SU-DHL-6 (cell line): ENCODE results near the gene UXS1.
"Not testable (repeated sequence)": the region's sequence is repeated elsewhere in the genome, so short reads cannot be mapped to it uniquely, and the experiment has no call there.

Experiments
- H2AFZ ChIP-seq: fragments of 200-600 bp; sonication (generic); 2 replicates; pipeline ENCODE4 v1.6.1; 2014; ENCODE audit warnings: low read depth, mild to moderate bottlenecking, moderate library complexity, mixed read lengths, antibody characterized with exemption, low read length; ENCODE audit not compliant: severe bottlenecking
- H3F3A ChIP-seq: fragments of 200-600 bp; shearing (Covaris generic); 2 replicates; pipeline ENCODE4 v1.6.0; 2016; ENCODE audit warnings: antibody characterized with exemption, mild to moderate bottlenecking; ENCODE audit not compliant: insufficient read depth
- H3K27ac ChIP-seq: fragments of 200-600 bp; sonication (generic); 2 replicates; pipeline ENCODE4 v1.5.1; 2016; ENCODE audit warnings: low read depth, mild to moderate bottlenecking, low read length, moderate library complexity, mixed read lengths
- H3K27me3 ChIP-seq: fragments of 200-600 bp; sonication (generic), shearing (Covaris generic); 2 replicates; pipeline ENCODE4 v1.6.0; 2014; ENCODE audit warnings: mild to moderate bottlenecking, low read length
- H3K36me3 ChIP-seq: fragments of 200-600 bp; sonication (generic); 2 replicates; pipeline ENCODE4 v1.6.1; 2014; ENCODE audit warnings: mild to moderate bottlenecking, low read length, mixed read lengths
- H3K4me2 ChIP-seq: fragments of 300-600, 200-600 bp; shearing (Covaris generic), sonication (generic); 2 replicates; pipeline ENCODE4 v1.6.0; 2014; ENCODE audit warnings: low read length, low read depth, mild to moderate bottlenecking; ENCODE audit not compliant: poor library complexity, severe bottlenecking
- H3K4me3 ChIP-seq: fragments of 200-600 bp; sonication (generic); 2 replicates; pipeline ENCODE4 v1.5.1; 2014; ENCODE audit warnings: antibody characterized with exemption, low read length, mild to moderate bottlenecking, mixed read lengths; ENCODE audit not compliant: insufficient read depth, poor library complexity, severe bottlenecking
- H3K79me2 ChIP-seq: fragments of 200-600 bp; sonication (generic); 2 replicates; pipeline ENCODE4 v1.6.1; 2014; ENCODE audit warnings: mild to moderate bottlenecking, low read length, moderate library complexity; ENCODE audit not compliant: insufficient read depth
- H3K9ac ChIP-seq: fragments of 200-600 bp; sonication (generic); 2 replicates; pipeline ENCODE4 v1.7.0; 2014; ENCODE audit warnings: mild to moderate bottlenecking, low read length
- H3K9me2 ChIP-seq: fragments of 200-600 bp; sonication (generic); replicated peaks from 2 replicates; pipeline ENCODE4 v1.6.1; 2014; ENCODE audit warnings: low read length; ENCODE audit not compliant: insufficient read depth
- H3K9me3 ChIP-seq: fragments of 200-600 bp; sonication (generic); 2 replicates; pipeline ENCODE4 v1.6.1; 2014; ENCODE audit warnings: low read length, mixed read lengths; ENCODE audit not compliant: insufficient read depth
- H4K20me1 ChIP-seq: fragments of 200-600 bp; sonication (generic); 2 replicates; pipeline ENCODE4 v1.6.1; 2014; ENCODE audit warnings: low read depth, mild to moderate bottlenecking, antibody characterized with exemption, low read length, moderate library complexity, mixed read lengths
- EZH2phosphoT487 ChIP-seq: fragments of 200-600 bp; sonication (generic), shearing (Covaris generic); conservative IDR thresholded peaks from 2 replicates; pipeline ENCODE4 v1.6.1; 2018; ENCODE audit warnings: mild to moderate bottlenecking, antibody characterized with exemption, low read length, moderate library complexity, mixed read lengths
- TF ChIP-seq, protein P1 (sequence below): fragments of 200-600 bp; sonication (generic); IDR thresholded peaks from one replicate; pipeline ENCODE4 v1.5.1; 2017; ENCODE audit warnings: antibody characterized with exemption, mild to moderate bottlenecking, low read length, moderate library complexity; ENCODE audit not compliant: insufficient read depth, poor library complexity, severe bottlenecking

Gene UXS1

GRCh38 chr2:106139238-106139935 is 54.7 kb downstream of the UXS1 start:
- Histone ChIP-seq H3K79me2 (no peaks in the 10 kb centered on the region), H4K20me1 (no peaks in the 10 kb centered on the region), H3K36me3 (no peaks in the 10 kb centered on the region), H3K4me2 (no peak overlapping the region), H3K27ac (no peak overlapping the region), H3K9ac (no peak overlapping the region), H3F3A (no peaks in the 10 kb centered on the region), H3K4me3 (no peak overlapping the region), H3K27me3 (no peaks in the 10 kb centered on the region), H3K9me3 (no peaks in the 10 kb centered on the region), H2AFZ (no peak overlapping the region), H3K9me2 (no peaks in the 10 kb centered on the region)
- TF ChIP-seq, protein P1, sequence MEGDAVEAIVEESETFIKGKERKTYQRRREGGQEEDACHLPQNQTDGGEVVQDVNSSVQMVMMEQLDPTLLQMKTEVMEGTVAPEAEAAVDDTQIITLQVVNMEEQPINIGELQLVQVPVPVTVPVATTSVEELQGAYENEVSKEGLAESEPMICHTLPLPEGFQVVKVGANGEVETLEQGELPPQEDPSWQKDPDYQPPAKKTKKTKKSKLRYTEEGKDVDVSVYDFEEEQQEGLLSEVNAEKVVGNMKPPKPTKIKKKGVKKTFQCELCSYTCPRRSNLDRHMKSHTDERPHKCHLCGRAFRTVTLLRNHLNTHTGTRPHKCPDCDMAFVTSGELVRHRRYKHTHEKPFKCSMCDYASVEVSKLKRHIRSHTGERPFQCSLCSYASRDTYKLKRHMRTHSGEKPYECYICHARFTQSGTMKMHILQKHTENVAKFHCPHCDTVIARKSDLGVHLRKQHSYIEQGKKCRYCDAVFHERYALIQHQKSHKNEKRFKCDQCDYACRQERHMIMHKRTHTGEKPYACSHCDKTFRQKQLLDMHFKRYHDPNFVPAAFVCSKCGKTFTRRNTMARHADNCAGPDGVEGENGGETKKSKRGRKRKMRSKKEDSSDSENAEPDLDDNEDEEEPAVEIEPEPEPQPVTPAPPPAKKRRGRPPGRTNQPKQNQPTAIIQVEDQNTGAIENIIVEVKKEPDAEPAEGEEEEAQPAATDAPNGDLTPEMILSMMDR = no peak
- no peak for TF ChIP-seq EZH2phosphoT487

DNA sequence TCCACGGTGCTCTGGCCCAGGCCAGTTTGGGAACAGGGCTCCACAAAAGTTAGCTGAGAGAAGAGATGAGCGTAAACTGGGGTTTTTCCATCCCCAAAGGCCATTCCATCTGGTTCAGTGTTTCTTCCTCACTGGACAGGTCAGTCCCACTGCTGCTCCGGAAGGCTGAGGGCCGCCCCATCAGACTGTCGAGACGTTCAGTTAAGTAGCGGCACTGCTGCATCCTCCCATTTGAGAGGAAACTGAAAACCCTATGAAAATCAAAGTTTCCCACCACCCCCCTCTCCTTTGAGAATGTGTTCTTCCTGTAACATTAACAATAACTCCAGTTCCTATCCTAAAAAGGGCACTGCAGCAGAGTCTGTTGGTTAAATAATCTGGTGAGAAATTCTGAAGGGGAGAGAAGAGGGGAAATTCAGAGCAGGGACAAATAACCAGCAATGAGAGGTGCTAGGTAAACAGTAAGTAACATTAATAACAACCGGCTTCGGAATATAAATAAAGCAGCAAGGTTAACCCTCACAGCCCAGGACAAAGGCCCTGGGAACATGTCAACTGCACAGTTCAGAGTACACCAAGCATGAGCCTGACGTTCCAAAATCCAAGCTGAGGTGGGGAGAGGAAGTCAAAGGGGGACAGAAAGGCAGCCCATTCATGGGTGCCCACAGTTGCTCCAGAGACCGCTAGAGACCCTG is 55.4 kb downstream of the UXS1 start:
- Histone ChIP-seq H3K4me3 (no peak overlapping the region), H4K20me1 (no peaks in the 10 kb centered on the region), H3K27me3 (no peaks in the 10 kb centered on the region), H2AFZ (no peak overlapping the region), H3K9ac (no peak overlapping the region), H3K9me3 (no peaks in the 10 kb centered on the region), H3K27ac (no peak overlapping the region), H3K4me2 (no peak overlapping the region), H3K79me2 (no peaks in the 10 kb centered on the region), H3K36me3 (no peaks in the 10 kb centered on the region), H3F3A (no peaks in the 10 kb centered on the region), H3K9me2 (no peaks in the 10 kb centered on the region)
- TF ChIP-seq EZH2phosphoT487 = no peak
- TF ChIP-seq, protein P1 = no peak

GRCh38 chr2:106137731-106138521 is 56.2 kb downstream of the UXS1 start:
- Histone ChIP-seq H3K4me3 (no peak overlapping the region), H3F3A (no peaks in the 10 kb centered on the region), H3K9me3 (no peaks in the 10 kb centered on the region), H4K20me1 (no peaks in the 10 kb centered on the region), H3K27me3 (no peaks in the 10 kb centered on the region), H3K27ac (no peak overlapping the region), H3K36me3 (no peaks in the 10 kb centered on the region), H3K9me2 (no peaks in the 10 kb centered on the region), H3K9ac (no peak overlapping the region), H3K79me2 (no peaks in the 10 kb centered on the region), H3K4me2 (no peak overlapping the region), H2AFZ (no peak overlapping the region)
- no peak for TF ChIP-seq EZH2phosphoT487
- TF ChIP-seq, protein P1 = no peak

DNA sequence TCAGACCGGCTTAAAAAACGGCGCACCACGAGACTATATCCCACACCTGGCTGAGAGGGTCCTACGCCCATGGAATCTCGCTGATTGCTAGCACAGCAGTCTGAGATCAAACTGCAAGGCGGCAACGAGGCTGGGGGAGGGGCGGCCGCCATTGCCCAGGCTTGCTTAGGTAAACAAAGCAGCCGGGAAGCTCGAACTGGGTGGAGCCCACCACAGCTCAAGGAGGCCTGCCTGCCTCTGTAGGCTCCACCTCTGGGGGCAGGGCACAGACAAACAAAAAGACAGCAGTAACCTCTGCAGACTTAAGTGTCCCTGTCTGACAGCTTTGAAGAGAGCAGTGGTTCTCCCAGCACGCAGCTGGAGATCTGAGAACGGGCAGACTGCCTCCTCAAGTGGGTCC is 62.9 kb downstream of the UXS1 start:
- not testable (repeated sequence) for H3K27ac ChIP-seq, H2AFZ ChIP-seq, H3K79me2 ChIP-seq, H3K9me3 ChIP-seq, H3K27me3 ChIP-seq, H3K9ac ChIP-seq, H3F3A ChIP-seq, H4K20me1 ChIP-seq, H3K36me3 ChIP-seq, H3K9me2 ChIP-seq, H3K4me2 ChIP-seq, H3K4me3 ChIP-seq
